Smooth muscle cell (in vitro differentiated cells): ENCODE data around the gene TRIM50. TPM values are rescaled to one million over a fixed set of nuclear protein-coding genes. Genes with fewer than 3 reads are reported as not detected.

Experiments used
- DNase-seq: peaks from one replicate; lab custom pipeline; 2025; ENCODE audit not compliant: unreplicated experiment; lab: John Stamatoyannopoulos, UW
- H2AFZ ChIP-seq: fragments of 200-600 bp; sonication (generic); 2 replicates; pipeline ENCODE4 v1.6.0; 2016; ENCODE audit warnings: antibody characterized with exemption, low read depth, mild to moderate bottlenecking
- H3F3A ChIP-seq: fragments of 200-600 bp; sonication (generic); 2 replicates; pipeline ENCODE4 v1.6.0; 2017; ENCODE audit warnings: antibody characterized with exemption, low read depth
- H3K27ac ChIP-seq: fragments of 200-600 bp; sonication (generic); 2 replicates; pipeline ENCODE4 v1.5.1; 2016; ENCODE audit warnings: low read depth, mild to moderate bottlenecking
- H3K27me3 ChIP-seq: fragments of 200-600 bp; sonication (generic); 2 replicates; pipeline ENCODE4 v1.6.1; 2016; ENCODE audit warnings: low read depth, mild to moderate bottlenecking
- H3K36me3 ChIP-seq: fragments of 200-600 bp; sonication (generic); 2 replicates; pipeline ENCODE4 v1.5.1; 2016; ENCODE audit warnings: low read depth
- H3K4me1 ChIP-seq: fragments of 200-600 bp; sonication (generic); 2 replicates; pipeline ENCODE4 v1.5.1; 2016; ENCODE audit warnings: low read depth
- H3K4me2 ChIP-seq: fragments of 200-600 bp; sonication (generic); 2 replicates; pipeline ENCODE4 v1.6.0; 2016; ENCODE audit warnings: mild to moderate bottlenecking
- H3K4me3 ChIP-seq: fragments of 200-600 bp; sonication (generic); 2 replicates; pipeline ENCODE4 v1.5.1; 2016; ENCODE audit warnings: mild to moderate bottlenecking
- H3K79me2 ChIP-seq: fragments of 200-600 bp; sonication (generic); 2 replicates; pipeline ENCODE4 v1.6.0; 2016; ENCODE audit warnings: low read depth, mild to moderate bottlenecking
- H3K9ac ChIP-seq: fragments of 200-600 bp; sonication (generic); 2 replicates; pipeline ENCODE4 v1.6.0; 2016; ENCODE audit warnings: low read depth
- H3K9me3 ChIP-seq: fragments of 200-600 bp; sonication (generic); replicated peaks from 2 replicates; pipeline ENCODE4 v1.5.1; 2016; ENCODE audit warnings: low read depth
- H4K20me1 ChIP-seq: fragments of 200-600 bp; sonication (generic); 2 replicates; pipeline ENCODE4 v1.6.0; 2016; ENCODE audit warnings: low read depth
- WGBS: methylation state at CpG from one replicate; pipeline ENCODE4 v1.1.7; 2016; ENCODE audit warnings: low lambda C conversion rate; 5-methylcytosine and 5-hydroxymethylcytosine counted together
- polyA plus RNA-seq: library from polyadenylated mRNA; unstranded; fragments of >200 nt; fragmentation: Nextera tagmentation; extraction: Ambion mirVana; gene quantifications from 2 replicates; pipeline ENCODE4 v1.2.1, GENCODE V29; 2016
- total RNA-seq: library from RNA; depleted of rRNA; stranded (reverse); fragments of >200 nt; gene quantifications from 2 replicates; pipeline ENCODE4 v1.2.3, GENCODE V29; 2014
- TF ChIP-seq, protein P1 (sequence below): fragments of 200-600 bp; sonication (generic); IDR thresholded peaks from 2 replicates; pipeline ENCODE4 v1.5.1; 2017; ENCODE audit warnings: borderline replicate concordance, mild to moderate bottlenecking, antibody characterized with exemption; ENCODE audit not compliant: insufficient read depth, poor library complexity, severe bottlenecking

Gene TRIM50
- total and polyA plus RNA-seq, 2 experiments from 2014 or later: not detected

DNA sequence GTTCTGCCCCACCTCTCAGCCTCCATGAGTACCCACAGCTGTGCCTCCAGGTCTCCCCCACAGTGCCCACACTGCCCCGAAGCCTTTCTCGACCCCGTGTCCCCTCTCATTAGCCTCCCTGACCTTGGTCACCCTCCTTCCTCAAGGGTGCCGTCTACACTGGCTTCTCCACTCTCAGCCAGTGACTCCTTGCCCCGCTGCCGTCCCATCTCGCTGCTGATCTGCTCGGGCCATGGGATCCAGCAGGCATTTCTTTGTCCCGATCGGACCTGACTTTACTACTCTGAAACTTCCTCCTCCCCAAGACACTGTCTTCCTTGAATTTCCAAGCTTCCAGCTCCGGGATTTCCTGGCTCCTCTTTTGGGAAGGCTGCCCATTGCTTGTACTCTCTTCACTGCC, 31.4 kb upstream of the TRIM50 start:
- 95% methylated on average over 11 of the region's 11 CpGs for WGBS
- H3K9me3 ChIP-seq: no peaks in the 10 kb centered on the region
- no peaks in the 10 kb centered on the region for H3K36me3 ChIP-seq
- no peaks in the 10 kb centered on the region for H3K27me3 ChIP-seq
- no peaks in the 10 kb centered on the region for H3K79me2 ChIP-seq
- H3K4me3 ChIP-seq: no peak overlapping the region
- no peaks in the 10 kb centered on the region for H4K20me1 ChIP-seq
- TF ChIP-seq, protein P1, sequence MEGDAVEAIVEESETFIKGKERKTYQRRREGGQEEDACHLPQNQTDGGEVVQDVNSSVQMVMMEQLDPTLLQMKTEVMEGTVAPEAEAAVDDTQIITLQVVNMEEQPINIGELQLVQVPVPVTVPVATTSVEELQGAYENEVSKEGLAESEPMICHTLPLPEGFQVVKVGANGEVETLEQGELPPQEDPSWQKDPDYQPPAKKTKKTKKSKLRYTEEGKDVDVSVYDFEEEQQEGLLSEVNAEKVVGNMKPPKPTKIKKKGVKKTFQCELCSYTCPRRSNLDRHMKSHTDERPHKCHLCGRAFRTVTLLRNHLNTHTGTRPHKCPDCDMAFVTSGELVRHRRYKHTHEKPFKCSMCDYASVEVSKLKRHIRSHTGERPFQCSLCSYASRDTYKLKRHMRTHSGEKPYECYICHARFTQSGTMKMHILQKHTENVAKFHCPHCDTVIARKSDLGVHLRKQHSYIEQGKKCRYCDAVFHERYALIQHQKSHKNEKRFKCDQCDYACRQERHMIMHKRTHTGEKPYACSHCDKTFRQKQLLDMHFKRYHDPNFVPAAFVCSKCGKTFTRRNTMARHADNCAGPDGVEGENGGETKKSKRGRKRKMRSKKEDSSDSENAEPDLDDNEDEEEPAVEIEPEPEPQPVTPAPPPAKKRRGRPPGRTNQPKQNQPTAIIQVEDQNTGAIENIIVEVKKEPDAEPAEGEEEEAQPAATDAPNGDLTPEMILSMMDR: no peak
- no peaks in the 10 kb centered on the region for H3K4me1 ChIP-seq
- H3K27ac ChIP-seq: no peak overlapping the region
- no peaks in the 10 kb centered on the region for H3F3A ChIP-seq
- no peak for DNase-seq
- no peak overlapping the region for H3K9ac ChIP-seq
- H3K4me2 ChIP-seq: no peak overlapping the region
- no peak overlapping the region for H2AFZ ChIP-seq

GRCh38 chr7:73358590-73359275, 30.9 kb upstream of the TRIM50 start:
- H2AFZ ChIP-seq: peak overlapping the region; percentile 54
- H3K36me3 ChIP-seq: no peaks in the 10 kb centered on the region
- no peak for DNase-seq
- TF ChIP-seq, protein P1: no peak
- no peaks in the 10 kb centered on the region for H3K9me3 ChIP-seq
- no peaks in the 10 kb centered on the region for H3K4me1 ChIP-seq
- no peak overlapping the region for H3K4me3 ChIP-seq
- no peaks in the 10 kb centered on the region for H3K79me2 ChIP-seq
- H3K4me2 ChIP-seq: no peak overlapping the region
- no peaks in the 10 kb centered on the region for H4K20me1 ChIP-seq
- no peak overlapping the region for H3K27ac ChIP-seq
- no peak overlapping the region for H3K9ac ChIP-seq
- no peaks in the 10 kb centered on the region for H3K27me3 ChIP-seq
- WGBS: 93% methylated on average over 10 of the region's 21 CpGs
- no peaks in the 10 kb centered on the region for H3F3A ChIP-seq

DNA sequence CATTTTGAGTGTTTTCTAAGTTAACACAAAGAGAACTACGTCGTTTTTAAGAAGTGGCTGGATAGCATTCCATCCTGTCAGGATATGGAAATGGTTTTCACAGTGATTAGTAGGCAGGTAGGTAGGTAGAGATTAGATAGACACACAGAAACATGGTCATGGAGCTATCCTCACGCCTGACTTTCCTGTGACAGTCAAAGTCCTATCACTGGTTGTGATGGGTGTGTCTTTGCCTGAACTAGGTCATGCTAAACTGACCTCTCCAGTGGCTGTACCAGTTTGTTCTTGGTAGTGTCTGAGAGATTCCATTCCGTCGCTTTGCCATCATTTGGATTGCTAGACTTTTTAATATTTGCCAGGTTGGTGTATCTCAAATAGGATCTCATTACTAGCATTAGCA, 28.3 kb upstream of the TRIM50 start:
- no peaks in the 10 kb centered on the region for H3K79me2 ChIP-seq
- no peak overlapping the region for H3K27ac ChIP-seq
- no peak overlapping the region for H3K4me2 ChIP-seq
- TF ChIP-seq, protein P1: no peak
- no peaks in the 10 kb centered on the region for H3K9me3 ChIP-seq
- H3K27me3 ChIP-seq: no peaks in the 10 kb centered on the region
- no peak overlapping the region for H3K9ac ChIP-seq
- no peaks in the 10 kb centered on the region for H3K36me3 ChIP-seq
- H3K4me3 ChIP-seq: no peak overlapping the region
- DNase-seq: no peak
- H3F3A ChIP-seq: no peaks in the 10 kb centered on the region
- H4K20me1 ChIP-seq: no peaks in the 10 kb centered on the region
- no peak overlapping the region for H2AFZ ChIP-seq
- no peaks in the 10 kb centered on the region for H3K4me1 ChIP-seq
- WGBS: 91% methylated on average over 5 of the region's 5 CpGs

GRCh38 chr7:73354821-73355220, 26.9 kb upstream of the TRIM50 start:
- Histone ChIP-seq H3K36me3 (no peaks in the 10 kb centered on the region), H3K4me3 (no peak overlapping the region), H3K79me2 (no peaks in the 10 kb centered on the region), H4K20me1 (no peaks in the 10 kb centered on the region), H3K4me1 (no peaks in the 10 kb centered on the region), H3K27ac (no peak overlapping the region), H3F3A (no peaks in the 10 kb centered on the region), H2AFZ (no peak overlapping the region), H3K27me3 (no peaks in the 10 kb centered on the region), H3K9ac (no peak overlapping the region), H3K4me2 (no peak overlapping the region), H3K9me3 (no peaks in the 10 kb centered on the region)
- DNase-seq: no peak
- TF ChIP-seq, protein P1: no peak
- WGBS: 90% methylated on average over 17 of the region's 17 CpGs
